ENCODE data around the gene CBX1.

- TF ChIP-seq CTCF (IDR thresholded peaks at IDR 0.05; ENCODE audit: control extremely low read depth in 1 of 3, insufficient read depth in 1 of 3, low read depth in 1 of 3, low read length in 3 of 3) (no peak), EZH2 (IDR thresholded peaks at IDR 0.05; ENCODE audit: low read depth, low read length, severe bottlenecking) (no peak), POLR2A (IDR thresholded peaks at IDR 0.05; ENCODE audit: control extremely low read depth in 1 of 2, low read depth in 2 of 2, low read length in 2 of 2) (no peak), GTF2F1 (IDR thresholded peaks at IDR 0.05; ENCODE audit: borderline replicate concordance, low read depth, low read length) (no peak), RAD21 (IDR thresholded peaks at IDR 0.05 in 1 of 2, conservative IDR thresholded peaks at IDR 0.05 in 1 of 2; ENCODE audit: low read depth in 2 of 2, low read length in 2 of 2) (no peak), TEAD4 (IDR thresholded peaks at IDR 0.05; ENCODE audit: low read depth, low read length) (no peak), ATF2 (IDR thresholded peaks at IDR 0.05; ENCODE audit: low read length) (no peak), SIN3A (conservative IDR thresholded peaks at IDR 0.05 in 1 of 2, IDR thresholded peaks at IDR 0.05 in 1 of 2; ENCODE audit: low read depth in 1 of 2, low read length in 2 of 2) (no peak), MAFK (IDR thresholded peaks at IDR 0.05; ENCODE audit: low read depth, low read length) (no peak), RXRA (IDR thresholded peaks at IDR 0.05; ENCODE audit: insufficient read depth, low read depth, low read length) (no peak), POLR2AphosphoS5 (IDR thresholded peaks at IDR 0.05; ENCODE audit: low read depth, low read length) (no peak), TAF1 (IDR thresholded peaks at IDR 0.05; ENCODE audit: low read depth, low read length) (no peak), USF2 (IDR thresholded peaks at IDR 0.05; ENCODE audit: low read length) (no peak)
These were observed 72.5 kb downstream of the CBX1 start for GRCh38 chr17:48028736-48029135.
